ENCODE measurements around the gene RNF212. TPM values are rescaled to one million over a fixed set of nuclear protein-coding genes. Genes with fewer than 3 reads are reported as not detected.
A peak's percentile ranks its signal among the peaks of the same experiment; 100 is the strongest.

Gene RNF212
- total and polyA plus RNA-seq, 4 donors, result 3.5 to 8.8 (median 5.3) TPM

DNA sequence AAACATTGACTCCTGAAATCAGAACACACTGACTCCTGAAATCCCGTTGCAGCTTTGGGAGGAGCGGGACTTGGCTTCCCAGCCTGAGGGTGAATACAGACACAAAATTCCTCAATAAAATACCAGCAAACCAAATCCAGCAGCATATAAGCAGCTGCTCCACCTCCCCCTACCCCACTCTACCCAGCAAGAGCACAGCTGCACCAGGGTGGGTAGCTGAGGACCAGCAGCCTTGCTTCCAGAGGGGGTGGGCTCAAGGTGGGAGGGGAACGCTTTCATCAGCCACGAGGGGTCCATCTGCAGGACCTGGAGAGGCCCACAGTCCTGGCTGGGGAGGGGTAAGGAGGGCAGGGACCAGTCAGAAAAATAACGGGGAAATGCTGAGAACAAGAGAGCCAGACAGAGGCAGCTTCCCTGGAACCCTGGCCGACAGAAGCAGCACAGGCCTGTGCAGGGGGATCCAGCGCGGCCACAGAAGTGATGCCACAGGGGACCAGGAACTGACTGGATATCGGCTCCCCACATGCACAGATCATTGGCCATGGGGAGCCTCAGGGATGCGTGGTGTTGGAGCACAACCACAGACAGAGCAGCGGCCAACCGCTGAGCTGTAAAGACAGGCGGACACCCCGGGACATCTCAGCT, 52.2 kb downstream of the RNF212 start:
- H3K4me1 ChIP-seq (ENCODE audit: control insufficient read depth in 5 of 5, insufficient read depth in 5 of 5, low read length in 5 of 5), result no peaks in the 10 kb centered on the region
- peaks cover 3 to 50% (median 31%) of the 10 kb centered on the region in 3 donors for H3K27me3 ChIP-seq (ENCODE audit: control insufficient read depth in 3 of 3, insufficient read depth in 3 of 3, low read length in 2 of 3)
- TF ChIP-seq, protein P1, sequence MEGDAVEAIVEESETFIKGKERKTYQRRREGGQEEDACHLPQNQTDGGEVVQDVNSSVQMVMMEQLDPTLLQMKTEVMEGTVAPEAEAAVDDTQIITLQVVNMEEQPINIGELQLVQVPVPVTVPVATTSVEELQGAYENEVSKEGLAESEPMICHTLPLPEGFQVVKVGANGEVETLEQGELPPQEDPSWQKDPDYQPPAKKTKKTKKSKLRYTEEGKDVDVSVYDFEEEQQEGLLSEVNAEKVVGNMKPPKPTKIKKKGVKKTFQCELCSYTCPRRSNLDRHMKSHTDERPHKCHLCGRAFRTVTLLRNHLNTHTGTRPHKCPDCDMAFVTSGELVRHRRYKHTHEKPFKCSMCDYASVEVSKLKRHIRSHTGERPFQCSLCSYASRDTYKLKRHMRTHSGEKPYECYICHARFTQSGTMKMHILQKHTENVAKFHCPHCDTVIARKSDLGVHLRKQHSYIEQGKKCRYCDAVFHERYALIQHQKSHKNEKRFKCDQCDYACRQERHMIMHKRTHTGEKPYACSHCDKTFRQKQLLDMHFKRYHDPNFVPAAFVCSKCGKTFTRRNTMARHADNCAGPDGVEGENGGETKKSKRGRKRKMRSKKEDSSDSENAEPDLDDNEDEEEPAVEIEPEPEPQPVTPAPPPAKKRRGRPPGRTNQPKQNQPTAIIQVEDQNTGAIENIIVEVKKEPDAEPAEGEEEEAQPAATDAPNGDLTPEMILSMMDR (IDR thresholded peaks at IDR 0.05; ENCODE audit: control extremely low read depth, extremely low read depth), result no peak
- no peaks in the 10 kb centered on the region for H3K36me3 ChIP-seq (ENCODE audit: control insufficient read depth in 4 of 4, insufficient read depth in 4 of 4, low read length in 4 of 4)
- H3K27ac ChIP-seq (ENCODE audit: low read depth in 1 of 2, low read length in 1 of 2), result no peak overlapping the region
- H3K9me3 ChIP-seq (ENCODE audit: control insufficient read depth in 4 of 4, insufficient read depth in 3 of 4, low read length in 3 of 4), result no peaks in the 10 kb centered on the region
- no peak overlapping the region for H3K4me3 ChIP-seq
- no peak overlapping the region for H3K9ac ChIP-seq (ENCODE audit: insufficient read depth in 1 of 2, low read length in 2 of 2)
- WGBS, 2 donors, result 81 to 88% methylated on average over 14 of the region's 14 CpGs
- DNase-seq (peak in 1 of 3 donors; percentile 6), ATAC-seq (ENCODE audit: insufficient read depth, low FRiP score) (no peak)

DNA sequence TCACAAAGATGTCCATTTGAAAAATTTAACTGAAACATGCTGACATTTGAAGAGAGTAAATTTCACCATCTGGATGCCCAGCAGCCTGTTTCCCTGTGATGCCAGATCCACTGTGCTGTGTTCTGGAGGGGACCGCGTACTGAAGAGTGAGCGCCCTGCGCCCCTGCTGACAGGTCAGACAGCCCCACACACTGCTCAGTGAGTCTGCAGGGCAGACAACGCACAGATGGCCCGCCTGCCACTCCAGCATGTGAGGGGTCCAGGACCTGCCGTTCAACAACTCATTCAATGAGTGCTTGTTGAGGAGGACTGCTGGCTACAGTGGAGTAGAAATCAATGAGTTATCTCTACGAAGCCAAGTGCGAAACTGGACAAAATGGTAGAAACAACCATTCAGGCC, 52.7 kb downstream of the RNF212 start:
- no peaks in the 10 kb centered on the region for H3K36me3 ChIP-seq (ENCODE audit: control insufficient read depth in 4 of 4, insufficient read depth in 4 of 4, low read length in 4 of 4)
- peaks cover 0 to 3% (median 0%) of the 10 kb centered on the region in 5 donors for H3K4me1 ChIP-seq (ENCODE audit: control insufficient read depth in 5 of 5, insufficient read depth in 5 of 5, low read length in 5 of 5)
- 86 to 96% methylated on average over 9 of the region's 9 CpGs for WGBS, 2 donors
- TF ChIP-seq, protein P1 (IDR thresholded peaks at IDR 0.05; ENCODE audit: control extremely low read depth, extremely low read depth), result no peak
- no peak for ATAC-seq (ENCODE audit: insufficient read depth, low FRiP score)
- H3K27me3 ChIP-seq (ENCODE audit: control insufficient read depth in 3 of 3, insufficient read depth in 3 of 3, low read length in 2 of 3), result peaks cover 3 to 54% (median 37%) of the 10 kb centered on the region in 3 donors
- H3K27ac ChIP-seq (ENCODE audit: low read depth in 1 of 2, low read length in 1 of 2), result no peak overlapping the region
- no peak overlapping the region for H3K9ac ChIP-seq (ENCODE audit: insufficient read depth in 1 of 2, low read length in 2 of 2)
- DNase-seq, result peak in 1 of 3 donors; percentile 3
- no peak overlapping the region for H3K4me3 ChIP-seq
- no peaks in the 10 kb centered on the region for H3K9me3 ChIP-seq (ENCODE audit: control insufficient read depth in 4 of 4, insufficient read depth in 3 of 4, low read length in 3 of 4)

DNA sequence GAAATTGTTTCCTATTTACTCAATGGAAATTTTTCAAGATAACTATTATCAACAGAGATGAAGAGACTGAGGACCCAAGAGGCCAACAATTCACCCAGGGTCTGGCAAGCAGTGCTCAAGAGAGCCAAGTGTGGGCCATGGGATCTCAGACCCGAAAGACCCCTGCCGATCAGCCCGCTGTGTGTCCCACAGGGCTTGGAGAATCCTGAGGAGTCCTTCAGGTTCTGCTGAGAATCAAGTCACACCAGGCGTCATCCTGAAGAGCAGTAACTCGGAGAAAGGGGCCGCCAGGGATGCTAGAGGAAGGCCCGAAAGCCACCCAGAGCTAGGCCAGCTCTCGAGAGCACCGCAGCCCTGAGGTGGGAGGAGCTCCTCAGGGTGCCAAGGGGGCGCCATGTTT, 53.2 kb downstream of the RNF212 start:
- Histone ChIP-seq H3K36me3 (ENCODE audit: control insufficient read depth in 4 of 4, insufficient read depth in 4 of 4, low read length in 4 of 4) (no peaks in the 10 kb centered on the region), H3K9me3 (ENCODE audit: control insufficient read depth in 4 of 4, insufficient read depth in 3 of 4, low read length in 3 of 4) (no peaks in the 10 kb centered on the region), H3K27ac (ENCODE audit: low read depth in 1 of 2, low read length in 1 of 2) (no peak overlapping the region), H3K9ac (ENCODE audit: insufficient read depth in 1 of 2, low read length in 2 of 2) (no peak overlapping the region), H3K27me3 (ENCODE audit: control insufficient read depth in 3 of 3, insufficient read depth in 3 of 3, low read length in 2 of 3) (peaks cover 3 to 59% (median 41%) of the 10 kb centered on the region in 3 donors), H3K4me3 (no peak overlapping the region), H3K4me1 (ENCODE audit: control insufficient read depth in 5 of 5, insufficient read depth in 5 of 5, low read length in 5 of 5) (peaks cover 0 to 3% (median 0%) of the 10 kb centered on the region in 5 donors)
- DNase-seq (peak in 1 of 3 donors; percentile 1), ATAC-seq (ENCODE audit: insufficient read depth, low FRiP score) (no peak)
- TF ChIP-seq, protein P1 (IDR thresholded peaks at IDR 0.05; ENCODE audit: control extremely low read depth, extremely low read depth), result no peak
- 55 to 80% methylated on average over 10 of the region's 10 CpGs for WGBS, 2 donors

All from lung (tissue), 12 donors.